Liver (tissue), 9 donors: ENCODE results near the gene GBGT1. TPM values are rescaled to one million over a fixed set of nuclear protein-coding genes. Genes with fewer than 3 reads are reported as not detected.

Experiments used
- DNase-seq: peaks from one replicate; pipeline ENCODE4 v3.0.0-alpha.2; 2017; ENCODE audit warnings: low spot score
- H3K27ac ChIP-seq, 2 donors: one replicate each; pipeline ENCODE4 v1.7.0; 2013; ENCODE audit warnings: inconsistent platforms in 2 of 2, low read length in 2 of 2, control low read depth in 1 of 2, low read depth in 1 of 2, mild to moderate bottlenecking in 1 of 2
- H3K27me3 ChIP-seq, 4 donors: one replicate each; pipeline versions ENCODE4 v1.6.1 to v1.7.0; 2013; ENCODE audit warnings: low read length in 3 of 4, inconsistent platforms in 1 of 4, mild to moderate bottlenecking in 1 of 4, moderate library complexity in 1 of 4; ENCODE audit not compliant: control insufficient read depth in 4 of 4, insufficient read depth in 4 of 4
- H3K36me3 ChIP-seq, 4 donors: one replicate each; pipeline versions ENCODE4 v1.6.1 to v1.7.0; 2013; ENCODE audit warnings: low read length in 3 of 4, mild to moderate bottlenecking in 3 of 4, low read depth in 1 of 4, moderate library complexity in 1 of 4; ENCODE audit not compliant: control insufficient read depth in 4 of 4, insufficient read depth in 3 of 4
- H3K4me1 ChIP-seq, 4 donors: one replicate each; pipeline versions ENCODE4 v1.6.1 to v1.7.0; 2013; ENCODE audit warnings: low read length in 3 of 4, mild to moderate bottlenecking in 3 of 4, moderate library complexity in 1 of 4; ENCODE audit not compliant: control insufficient read depth in 4 of 4, insufficient read depth in 4 of 4
- H3K4me3 ChIP-seq, 3 donors: one replicate each; pipeline versions ENCODE4 v1.6.1 to v1.7.0; 2013; ENCODE audit warnings: low read length in 3 of 3, control low read depth in 1 of 3, low read depth in 1 of 3, mild to moderate bottlenecking in 1 of 3
- H3K9ac ChIP-seq, 2 donors: one replicate each; pipeline ENCODE4 v1.7.0; 2013; ENCODE audit warnings: low read length in 2 of 2, mild to moderate bottlenecking in 2 of 2, moderate library complexity in 2 of 2, control low read depth in 1 of 2, low read depth in 1 of 2
- H3K9me3 ChIP-seq, 4 donors: one replicate each; pipeline versions ENCODE4 v1.6.1 to v1.7.0; 2013; ENCODE audit warnings: low read length in 3 of 4; ENCODE audit not compliant: control insufficient read depth in 4 of 4
- ATF3 ChIP-seq: IDR thresholded peaks from 2 replicates; pipeline ENCODE4 v1.6.1; 2016; ENCODE audit warnings: antibody characterized with exemption
- CTCF ChIP-seq: fragments of 150-350 bp; IDR thresholded peaks from 2 replicates; pipeline ENCODE4 v1.5.1; 2017; ENCODE audit warnings: improper control_type of control experiment, low read depth, low read length; ENCODE audit not compliant: missing input control
- EGR1 ChIP-seq, 2 donors: IDR thresholded peaks; 2 replicates each; pipeline ENCODE4 v1.6.1; 2016 to 2018; ENCODE audit warnings: antibody characterized with exemption in 2 of 2, low read depth in 2 of 2
- FOXA1 ChIP-seq: IDR thresholded peaks from 2 replicates; pipeline ENCODE4 v1.6.1; 2016; ENCODE audit warnings: antibody characterized with exemption
- FOXA2 ChIP-seq: IDR thresholded peaks from 2 replicates; pipeline ENCODE4 v1.6.1; 2016; ENCODE audit warnings: antibody characterized with exemption
- GABPA ChIP-seq, 2 donors: IDR thresholded peaks in 1 of 2; conservative IDR thresholded peaks in 1 of 2; 2 replicates each; pipeline ENCODE4 v1.6.1; 2016; ENCODE audit warnings: antibody characterized with exemption in 2 of 2, mild to moderate bottlenecking in 1 of 2, moderate library complexity in 1 of 2
- HNF4A ChIP-seq, 2 donors: conservative IDR thresholded peaks; 2 replicates each; pipeline ENCODE4 v1.6.1; 2016; ENCODE audit warnings: antibody characterized with exemption in 2 of 2, mild to moderate bottlenecking in 2 of 2
- HNF4G ChIP-seq: IDR thresholded peaks from 2 replicates; pipeline ENCODE4 v1.6.1; 2016; ENCODE audit warnings: antibody characterized with exemption
- JUND ChIP-seq, 2 donors: IDR thresholded peaks; 2 replicates each; pipeline ENCODE4 v1.6.1; 2016; ENCODE audit warnings: antibody characterized with exemption in 2 of 2
- MAX ChIP-seq: IDR thresholded peaks from 2 replicates; pipeline ENCODE4 v1.6.1; 2016; ENCODE audit warnings: antibody characterized with exemption
- NR2F2 ChIP-seq: IDR thresholded peaks from 2 replicates; pipeline ENCODE4 v1.6.1; 2016; ENCODE audit warnings: antibody characterized with exemption
- RAD21 ChIP-seq, 2 donors: IDR thresholded peaks; 2 replicates each; pipeline ENCODE4 v1.6.1; 2016; ENCODE audit warnings: antibody characterized with exemption in 2 of 2, mild to moderate bottlenecking in 2 of 2
- REST ChIP-seq: IDR thresholded peaks from 2 replicates; pipeline ENCODE4 v1.6.1; 2016; ENCODE audit warnings: antibody characterized with exemption, mild to moderate bottlenecking
- RXRA ChIP-seq, 2 donors: IDR thresholded peaks; 2 replicates each; pipeline ENCODE4 v1.6.1; 2017 to 2018; ENCODE audit warnings: antibody characterized with exemption in 2 of 2, mild to moderate bottlenecking in 1 of 2
- SP1 ChIP-seq: IDR thresholded peaks from 2 replicates; pipeline ENCODE4 v1.6.1; 2018; ENCODE audit warnings: antibody characterized with exemption, mild to moderate bottlenecking
- TAF1 ChIP-seq: conservative IDR thresholded peaks from 2 replicates; pipeline ENCODE4 v1.6.1; 2016; ENCODE audit warnings: antibody characterized with exemption, mild to moderate bottlenecking
- YY1 ChIP-seq: IDR thresholded peaks from 2 replicates; pipeline ENCODE4 v1.6.1; 2016; ENCODE audit warnings: antibody characterized with exemption, mild to moderate bottlenecking
- ZBTB33 ChIP-seq: IDR thresholded peaks from 2 replicates; pipeline ENCODE4 v1.6.1; 2016; ENCODE audit warnings: antibody characterized with exemption
- WGBS: extraction: QIAGEN DNeasy Blood & Tissue Kit; methylation state at CpG from one replicate; pipeline ENCODE4 v1.1.7; 2013; 5-methylcytosine and 5-hydroxymethylcytosine counted together
- polyA plus RNA-seq, 2 donors: library from polyadenylated mRNA; stranded (reverse) in 1 of 2; unstranded in 1 of 2; fragments of 200-250 nt in 1 of 2; fragments of >200 nt in 1 of 2; fragmentation: Nextera tagmentation in 1 of 2; extraction: Ambion mirVana in 1 of 2; gene quantifications; one replicate each; pipeline versions ENCODE4 v1.2.1 to v1.2.3, GENCODE V29; 2013 to 2015
- total RNA-seq, 2 donors: library from RNA; depleted of rRNA; stranded (reverse); fragments of >200 nt; gene quantifications; one replicate each; pipeline ENCODE4 v1.2.3, GENCODE V29; 2014
- donor health status: healthy.
- donor health status: healthy.
- donor health status: healthy.
- donor health status: healthy.
- donor health status: healthy.

GBGT1 gene
- total and polyA plus RNA-seq, 4 donors = 0.33 to 25.7 (median 2.3) TPM

GRCh38 chr9:133200631-133201030 is 36.9 kb upstream of the GBGT1 start:
- H3K27ac ChIP-seq = no peak overlapping the region
- H3K9me3 ChIP-seq = no peaks in the 10 kb centered on the region
- no peaks in the 10 kb centered on the region for H3K27me3 ChIP-seq
- no peaks in the 10 kb centered on the region for H3K36me3 ChIP-seq
- no peak for DNase-seq
- no peak for TF ChIP-seq TAF1
- TF ChIP-seq YY1 = no peak
- TF ChIP-seq JUND (IDR thresholded peaks at IDR 0.05) = no peak
- TF ChIP-seq FOXA1 = no peak
- TF ChIP-seq NR2F2 = no peak
- TF ChIP-seq MAX = no peak
- no peak for TF ChIP-seq REST
- TF ChIP-seq FOXA2 = no peak
- TF ChIP-seq HNF4G = no peak
- no peak for TF ChIP-seq ATF3
- no peak for TF ChIP-seq GABPA (IDR thresholded peaks at IDR 0.05 in 1 of 2, conservative IDR thresholded peaks at IDR 0.05 in 1 of 2)
- TF ChIP-seq RAD21 (IDR thresholded peaks at IDR 0.05) = no peak
- no peak for TF ChIP-seq CTCF
- TF ChIP-seq RXRA (IDR thresholded peaks at IDR 0.05) = no peak
- TF ChIP-seq ZBTB33 = no peak
- TF ChIP-seq SP1 = no peak
- no peak for TF ChIP-seq EGR1 (IDR thresholded peaks at IDR 0.05; ENCODE audit: low read depth in 2 of 2)
- no peak for TF ChIP-seq HNF4A (conservative IDR thresholded peaks at IDR 0.05)
- no peak overlapping the region for H3K9ac ChIP-seq
- no peaks in the 10 kb centered on the region for H3K4me1 ChIP-seq
- H3K4me3 ChIP-seq = no peak overlapping the region
- 85% methylated on average over 17 of the region's 17 CpGs for WGBS
